ENCODE data around the gene FAM193A. TPM values are rescaled to one million over a fixed set of nuclear protein-coding genes. Genes with fewer than 3 reads are reported as not detected.

The FAM193A gene
- total RNA-seq, 4 donors from 2014 or later: 9.8 to 18.7 (median 16.4) TPM

DNA sequence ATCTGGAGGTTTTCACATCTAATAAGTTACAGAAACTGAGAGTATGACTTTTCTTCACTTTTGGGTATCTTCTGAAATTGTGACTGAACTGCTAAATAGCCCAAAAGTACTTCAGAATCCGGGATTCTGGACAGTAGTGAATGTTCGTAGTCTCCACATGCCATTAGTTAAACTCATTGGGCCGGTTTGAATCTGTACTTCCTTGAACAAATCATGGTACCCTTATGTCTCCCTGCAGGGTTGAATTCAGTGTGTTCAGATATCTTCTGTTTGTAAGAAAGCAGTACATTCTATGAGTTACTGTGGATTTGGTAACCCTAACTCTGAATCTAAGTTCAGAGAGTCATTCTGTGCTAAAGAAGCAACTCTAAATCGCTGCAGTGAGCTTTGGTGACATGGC is 33.6 kb downstream of the FAM193A start:
- WGBS, 2 donors: 90 to 91% methylated on average over 4 of the region's 4 CpGs
- intact Hi-C loops (cut with DNase I): no loop called here
- TF ChIP-seq, protein P1, sequence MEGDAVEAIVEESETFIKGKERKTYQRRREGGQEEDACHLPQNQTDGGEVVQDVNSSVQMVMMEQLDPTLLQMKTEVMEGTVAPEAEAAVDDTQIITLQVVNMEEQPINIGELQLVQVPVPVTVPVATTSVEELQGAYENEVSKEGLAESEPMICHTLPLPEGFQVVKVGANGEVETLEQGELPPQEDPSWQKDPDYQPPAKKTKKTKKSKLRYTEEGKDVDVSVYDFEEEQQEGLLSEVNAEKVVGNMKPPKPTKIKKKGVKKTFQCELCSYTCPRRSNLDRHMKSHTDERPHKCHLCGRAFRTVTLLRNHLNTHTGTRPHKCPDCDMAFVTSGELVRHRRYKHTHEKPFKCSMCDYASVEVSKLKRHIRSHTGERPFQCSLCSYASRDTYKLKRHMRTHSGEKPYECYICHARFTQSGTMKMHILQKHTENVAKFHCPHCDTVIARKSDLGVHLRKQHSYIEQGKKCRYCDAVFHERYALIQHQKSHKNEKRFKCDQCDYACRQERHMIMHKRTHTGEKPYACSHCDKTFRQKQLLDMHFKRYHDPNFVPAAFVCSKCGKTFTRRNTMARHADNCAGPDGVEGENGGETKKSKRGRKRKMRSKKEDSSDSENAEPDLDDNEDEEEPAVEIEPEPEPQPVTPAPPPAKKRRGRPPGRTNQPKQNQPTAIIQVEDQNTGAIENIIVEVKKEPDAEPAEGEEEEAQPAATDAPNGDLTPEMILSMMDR (IDR thresholded peaks at IDR 0.05): no peak
- no peak for TF ChIP-seq POLR2A (IDR thresholded peaks at IDR 0.05)
- Histone ChIP-seq H3K27me3 (no peaks in the 10 kb centered on the region), H3K27ac (peak overlapping the region in 2 of 4 donors; percentile 60 to 64), H3K36me3 (peaks cover 0 to 28% (median 0%) of the 10 kb centered on the region in 3 donors), H3K4me3 (no peak overlapping the region), H3K4me1 (peaks cover 0 to 50% (median 6%) of the 10 kb centered on the region in 3 donors), H3K9me3 (no peaks in the 10 kb centered on the region)
- DNase-seq: no peak

DNA sequence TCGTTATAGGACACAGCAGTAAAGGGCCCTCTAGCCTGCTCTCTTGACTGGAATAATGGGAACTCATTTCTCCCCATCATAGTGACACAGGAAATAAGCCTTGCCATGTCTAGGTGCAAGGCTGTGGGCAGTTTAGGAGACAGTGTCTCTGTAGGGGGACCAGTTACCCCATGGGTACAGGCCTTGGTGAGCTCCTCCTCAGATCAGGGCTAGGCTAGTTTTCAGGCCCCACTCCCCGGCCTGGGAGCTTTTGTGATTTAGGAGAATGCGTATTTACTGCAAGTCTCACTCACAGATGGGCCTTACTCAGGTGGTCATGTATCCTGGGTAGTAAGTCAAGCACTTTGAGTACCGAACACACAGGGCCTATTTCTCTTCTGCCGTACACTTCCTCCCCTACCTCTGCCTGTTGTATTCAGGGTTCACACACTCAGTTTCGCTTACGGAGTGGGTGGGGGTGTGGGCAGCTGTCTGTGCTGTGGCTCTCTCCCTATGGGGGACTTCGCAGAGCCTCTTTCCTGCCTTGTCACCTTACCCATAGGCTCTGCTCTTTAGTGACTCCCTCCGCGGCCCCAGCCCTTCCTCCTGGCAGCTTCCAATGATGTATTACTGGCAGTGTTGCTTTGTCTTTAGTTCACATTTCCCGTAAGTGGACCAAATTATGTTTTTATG is 34.2 kb downstream of the FAM193A start:
- peaks cover 0 to 50% (median 6%) of the 10 kb centered on the region in 3 donors for H3K4me1 ChIP-seq
- 66 to 67% methylated on average over 10 to 11 of the region's 11 CpGs for WGBS, 2 donors
- TF ChIP-seq POLR2A (IDR thresholded peaks at IDR 0.05): no peak
- H3K36me3 ChIP-seq: peaks cover 0 to 27% (median 0%) of the 10 kb centered on the region in 3 donors
- no peaks in the 10 kb centered on the region for H3K27me3 ChIP-seq
- H3K4me3 ChIP-seq: no peak overlapping the region
- no peak for DNase-seq
- no peaks in the 10 kb centered on the region for H3K9me3 ChIP-seq
- H3K27ac ChIP-seq: peak overlapping the region in 2 of 4 donors; percentile 60 to 64
- intact Hi-C loops (cut with DNase I): no loop called here

DNA sequence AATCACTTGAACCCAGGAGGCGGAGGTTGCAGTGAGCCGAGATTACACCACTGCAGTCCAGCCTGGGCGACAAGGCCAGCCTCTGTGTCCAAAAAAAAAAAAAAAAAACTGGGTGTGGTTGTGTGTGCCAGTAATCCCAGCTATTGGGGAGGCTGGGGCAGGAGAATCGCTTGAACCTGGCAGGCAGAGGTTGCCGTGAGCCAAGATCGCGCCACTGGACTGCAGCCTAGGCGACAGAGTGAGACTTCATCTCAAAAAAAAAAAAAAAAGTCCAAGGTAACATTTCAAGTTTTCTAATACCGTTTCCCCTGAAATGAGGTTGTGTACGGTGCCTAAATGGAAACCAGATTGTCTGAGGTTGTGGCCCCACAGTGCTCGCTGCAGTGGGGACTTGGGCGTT is 35.6 kb downstream of the FAM193A start:
- no peak overlapping the region for H3K27ac ChIP-seq
- no peaks in the 10 kb centered on the region for H3K9me3 ChIP-seq
- intact Hi-C loops (cut with DNase I): no loop called here
- H3K4me1 ChIP-seq: peaks cover 0 to 50% (median 6%) of the 10 kb centered on the region in 3 donors
- no peaks in the 10 kb centered on the region for H3K27me3 ChIP-seq
- TF ChIP-seq, protein P1 (IDR thresholded peaks at IDR 0.05): no peak
- TF ChIP-seq POLR2A (IDR thresholded peaks at IDR 0.05): no peak
- WGBS, 2 donors: 82 to 87% methylated on average over 11 to 12 of the region's 12 CpGs
- no peak overlapping the region for H3K4me3 ChIP-seq
- DNase-seq: no peak
- peaks cover 0 to 23% (median 0%) of the 10 kb centered on the region in 3 donors for H3K36me3 ChIP-seq

DNA sequence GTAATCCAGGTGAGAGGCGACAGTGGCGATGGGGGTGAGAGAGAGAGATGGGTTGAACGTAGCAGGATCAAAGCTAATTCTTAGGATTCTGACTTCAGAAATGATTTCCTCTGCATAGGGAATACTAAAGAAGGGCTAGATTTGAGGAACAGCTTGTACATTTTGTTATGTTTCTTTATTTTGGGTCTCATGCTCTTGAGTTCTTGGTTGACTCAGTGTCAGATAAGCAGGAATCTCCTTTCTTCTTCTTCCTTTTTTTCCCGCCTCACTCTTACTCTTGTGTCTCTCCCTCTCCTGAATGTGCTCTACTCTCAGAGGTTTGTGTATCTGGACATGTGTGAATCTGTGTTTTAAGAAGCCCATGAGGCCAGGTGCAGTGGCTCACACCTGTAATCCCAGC is 36.4 kb downstream of the FAM193A start:
- Histone ChIP-seq H3K4me3 (no peak overlapping the region), H3K36me3 (peaks cover 0 to 19% (median 0%) of the 10 kb centered on the region in 3 donors), H3K27ac (no peak overlapping the region), H3K4me1 (peaks cover 0 to 50% (median 6%) of the 10 kb centered on the region in 3 donors), H3K9me3 (no peaks in the 10 kb centered on the region), H3K27me3 (no peaks in the 10 kb centered on the region)
- intact Hi-C loops (cut with DNase I): no loop called here
- TF ChIP-seq, protein P1 (IDR thresholded peaks at IDR 0.05): no peak
- TF ChIP-seq POLR2A (IDR thresholded peaks at IDR 0.05): no peak
- DNase-seq: no peak
- WGBS, 2 donors: 85 to 93% methylated on average over 4 of the region's 4 CpGs

DNA sequence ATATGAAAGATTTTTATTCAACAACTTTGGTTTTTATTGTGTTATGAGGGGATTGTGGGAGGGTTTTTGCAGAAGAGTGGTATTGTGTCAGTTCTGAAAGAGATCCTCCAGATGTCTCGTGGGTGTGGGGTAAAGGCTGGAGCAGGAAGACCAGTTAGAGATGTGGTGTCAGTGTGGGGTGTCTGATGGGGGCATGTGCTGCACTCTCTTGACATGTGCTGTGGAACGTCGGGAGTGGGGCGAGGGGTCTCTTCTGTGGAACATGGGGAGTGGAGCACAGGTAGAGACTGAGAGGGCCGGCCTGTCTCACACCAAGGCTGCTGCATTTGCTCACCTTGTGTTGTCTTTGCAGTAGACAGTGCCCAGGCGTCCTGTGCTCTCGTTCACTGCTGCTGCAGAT is 37.6 kb downstream of the FAM193A start:
- Histone ChIP-seq H3K4me1 (peaks cover 0 to 50% (median 6%) of the 10 kb centered on the region in 3 donors), H3K9me3 (no peaks in the 10 kb centered on the region), H3K27me3 (no peaks in the 10 kb centered on the region), H3K4me3 (no peak overlapping the region), H3K27ac (no peak overlapping the region), H3K36me3 (peaks cover 0 to 15% (median 0%) of the 10 kb centered on the region in 3 donors)
- WGBS, 2 donors: 85 to 86% methylated on average over 6 to 7 of the region's 7 CpGs
- no peak for DNase-seq
- intact Hi-C loops (cut with DNase I): no loop called here
- TF ChIP-seq, protein P1 (IDR thresholded peaks at IDR 0.05): no peak
- TF ChIP-seq POLR2A (IDR thresholded peaks at IDR 0.05): no peak
